Fibroblast of lung (primary cell): Measurements from ENCODE around the gene KCTD16.

Experiments used
- EZH2 ChIP-seq: IDR thresholded peaks from 2 replicates; pipeline ENCODE4 v1.5.1; 2012; ENCODE audit warnings: low read length, control low read depth, mild to moderate bottlenecking; ENCODE audit errors: missing control alignments
- TF ChIP-seq, protein P1 (sequence below), 2 donors: IDR thresholded peaks in 1 of 2; conservative IDR thresholded peaks in 1 of 2; 1 replicate in 1 of 2; 2 replicates in 1 of 2; pipeline ENCODE4 v1.5.1; 2011 to 2012; ENCODE audit warnings: low read length in 2 of 2, control low read depth in 1 of 2, inconsistent platforms in 1 of 2, low read depth in 1 of 2, mild to moderate bottlenecking in 1 of 2

DNA sequence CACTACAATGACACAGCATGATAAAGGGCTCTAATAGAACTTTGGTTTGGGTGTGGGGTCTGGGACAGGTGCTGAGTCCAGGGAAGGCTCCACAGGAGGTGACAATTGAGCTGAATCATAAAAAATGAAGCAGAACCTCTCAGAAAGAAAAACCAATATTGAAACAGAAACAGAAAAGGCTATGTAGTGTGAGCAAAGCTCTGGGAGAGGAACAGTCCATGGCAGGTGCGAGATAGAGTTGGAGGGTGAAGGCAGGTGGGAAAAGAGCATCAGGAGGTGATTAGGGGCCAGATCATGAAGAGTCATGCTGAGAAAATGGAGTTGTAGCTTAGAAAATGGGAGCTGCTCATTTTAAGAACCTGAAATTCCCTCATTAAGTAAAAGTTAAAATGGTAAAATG lies 164.9 kb downstream of the KCTD16 start:
- no peak for TF ChIP-seq EZH2
- TF ChIP-seq, protein P1, sequence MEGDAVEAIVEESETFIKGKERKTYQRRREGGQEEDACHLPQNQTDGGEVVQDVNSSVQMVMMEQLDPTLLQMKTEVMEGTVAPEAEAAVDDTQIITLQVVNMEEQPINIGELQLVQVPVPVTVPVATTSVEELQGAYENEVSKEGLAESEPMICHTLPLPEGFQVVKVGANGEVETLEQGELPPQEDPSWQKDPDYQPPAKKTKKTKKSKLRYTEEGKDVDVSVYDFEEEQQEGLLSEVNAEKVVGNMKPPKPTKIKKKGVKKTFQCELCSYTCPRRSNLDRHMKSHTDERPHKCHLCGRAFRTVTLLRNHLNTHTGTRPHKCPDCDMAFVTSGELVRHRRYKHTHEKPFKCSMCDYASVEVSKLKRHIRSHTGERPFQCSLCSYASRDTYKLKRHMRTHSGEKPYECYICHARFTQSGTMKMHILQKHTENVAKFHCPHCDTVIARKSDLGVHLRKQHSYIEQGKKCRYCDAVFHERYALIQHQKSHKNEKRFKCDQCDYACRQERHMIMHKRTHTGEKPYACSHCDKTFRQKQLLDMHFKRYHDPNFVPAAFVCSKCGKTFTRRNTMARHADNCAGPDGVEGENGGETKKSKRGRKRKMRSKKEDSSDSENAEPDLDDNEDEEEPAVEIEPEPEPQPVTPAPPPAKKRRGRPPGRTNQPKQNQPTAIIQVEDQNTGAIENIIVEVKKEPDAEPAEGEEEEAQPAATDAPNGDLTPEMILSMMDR (conservative IDR thresholded peaks at IDR 0.05 in 1 of 2, IDR thresholded peaks at IDR 0.05 in 1 of 2; ENCODE audit: low read depth in 1 of 2, low read length in 2 of 2), result no peak
